Dermis blood vessel endothelial cell (primary cell): ENCODE data around the gene H2AZ1. TPM values are rescaled to one million over a fixed set of nuclear protein-coding genes. Genes with fewer than 3 reads are reported as not detected.
A peak's percentile ranks its signal among the peaks of the same experiment; 100 is the strongest.

ENCODE experiments used
- DNase-seq: peaks from one replicate; pipeline ENCODE4 v3.0.0; 2010
- total RNA-seq: library from RNA; depleted of rRNA; stranded (reverse); fragments of >200 nt; gene quantifications from 2 replicates; pipeline ENCODE4 v1.2.3, GENCODE V29; 2014

H2AZ1 gene
- total RNA-seq, 1 donor from 2014 or later: 303 TPM

DNA sequence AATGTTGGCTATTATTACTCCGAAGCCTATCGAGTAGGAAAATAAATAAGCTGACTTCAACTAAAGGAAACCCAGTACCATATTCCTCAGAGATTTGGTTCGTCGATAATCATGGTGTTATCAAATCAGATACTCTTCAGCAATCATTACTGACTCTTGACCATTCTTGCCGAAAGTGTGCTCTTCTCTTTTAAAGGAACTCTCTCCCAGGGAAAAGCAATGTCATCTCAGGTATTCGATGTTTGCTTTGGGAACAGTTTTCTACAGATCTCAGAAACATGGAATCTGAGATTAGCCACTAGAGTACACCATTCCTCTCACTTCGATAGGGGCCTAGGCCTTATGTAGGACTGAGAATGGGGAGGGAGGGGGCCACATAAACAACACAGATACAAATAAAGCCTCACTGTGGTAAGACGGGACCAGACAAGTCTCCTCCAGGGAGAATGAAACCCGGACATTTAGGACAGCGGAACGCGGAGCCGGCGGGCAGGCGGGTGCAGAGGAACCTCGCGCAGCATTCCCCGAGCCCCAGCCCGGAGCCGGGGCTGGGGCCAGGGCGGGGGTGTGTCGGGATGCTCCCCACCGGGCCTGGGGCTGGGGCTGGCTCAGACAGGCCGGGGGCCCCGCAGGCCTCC lies 4.2 kb downstream of the H2AZ1 start:
- peak; percentile 45 for DNase-seq

DNA sequence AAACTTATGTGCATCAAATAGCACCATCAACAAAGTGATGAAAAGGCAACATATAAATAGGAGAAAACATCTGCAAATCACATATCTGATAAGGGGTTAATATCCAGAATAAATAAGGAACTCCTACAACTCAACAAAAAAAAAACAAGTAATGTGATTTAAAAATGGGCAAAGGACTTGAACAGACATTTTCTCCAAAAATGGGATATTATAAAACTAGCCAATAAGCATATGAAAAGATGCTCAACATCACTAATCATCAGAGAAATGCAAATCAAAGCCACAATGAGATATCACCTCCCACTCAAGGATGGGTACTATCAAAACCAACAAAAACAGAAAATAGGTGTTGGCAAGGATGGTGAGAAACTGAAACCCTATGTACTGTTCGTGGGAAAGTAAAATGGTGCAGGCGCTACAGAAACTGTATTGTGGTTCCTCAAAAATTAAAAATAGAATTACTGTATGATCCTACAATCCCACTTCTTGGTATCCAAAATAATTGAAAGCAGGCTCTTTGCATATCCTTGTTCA lies 6.1 kb downstream of the H2AZ1 start:
- DNase-seq: no peak

DNA sequence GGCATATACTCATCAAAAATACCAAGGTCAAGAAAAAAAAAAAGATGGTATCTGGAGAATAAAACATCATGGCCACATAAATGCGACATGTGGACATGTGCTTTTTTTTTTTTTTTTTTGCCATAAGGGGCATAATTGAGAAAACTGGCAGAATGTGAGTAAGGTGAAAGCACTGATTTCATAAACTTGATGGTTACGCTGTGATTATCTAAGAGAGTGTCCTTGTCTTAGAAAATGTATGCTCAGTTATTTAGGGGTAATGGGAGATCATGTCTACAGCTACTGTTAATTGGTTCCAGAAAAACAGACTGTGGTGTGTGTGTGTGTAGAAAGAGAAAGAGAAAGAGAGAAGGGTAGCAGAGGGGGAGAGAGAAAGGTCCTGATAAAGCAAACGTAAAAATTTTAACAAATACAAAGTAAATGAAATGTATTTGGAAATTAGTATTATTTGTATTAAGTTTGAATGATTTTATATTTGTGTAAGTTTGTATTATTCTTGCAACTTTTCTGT lies 11.8 kb downstream of the H2AZ1 start:
- DNase-seq: no peak

DNA sequence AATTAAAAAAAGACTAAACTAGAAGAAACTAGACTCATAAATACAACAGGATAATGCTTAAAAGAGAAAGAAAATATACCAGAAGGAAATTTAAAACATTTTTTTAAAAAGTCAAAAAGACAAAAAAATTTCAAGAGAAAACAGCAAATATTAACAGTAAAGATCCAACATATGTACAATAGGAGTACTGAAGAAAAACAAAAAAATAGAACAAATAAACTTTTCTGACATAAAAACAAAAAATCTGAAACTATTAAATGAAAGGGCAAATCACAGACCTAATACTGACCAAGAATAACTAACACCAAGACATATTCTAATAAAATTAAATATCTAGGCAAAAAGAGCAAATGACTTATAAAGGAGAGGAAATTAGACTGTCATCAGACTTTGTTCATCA lies 15.2 kb downstream of the H2AZ1 start:
- no peak for DNase-seq

- DNase-seq: no peak
Measured at GRCh38 chr4:99927566-99927965, 22.5 kb downstream of the H2AZ1 start.

DNA sequence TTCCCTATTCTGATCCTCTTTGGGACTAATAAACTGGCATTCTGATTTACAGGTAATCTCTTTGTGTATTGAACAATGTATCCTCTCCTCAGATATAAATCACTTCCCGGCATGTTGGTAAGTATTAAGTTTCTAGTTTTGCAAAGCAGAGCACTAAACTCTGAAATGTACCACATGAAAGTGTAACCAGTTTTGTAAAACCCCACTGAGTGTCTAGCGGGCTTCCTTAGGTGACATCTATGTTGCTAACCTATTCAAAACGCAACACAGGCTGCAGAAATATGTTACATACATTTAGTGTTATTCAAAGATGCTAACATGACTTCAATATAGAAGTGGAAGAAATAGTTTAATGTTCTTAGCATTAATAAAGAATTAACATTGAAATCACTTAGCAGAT lies 28.9 kb downstream of the H2AZ1 start:
- no peak for DNase-seq

DNA sequence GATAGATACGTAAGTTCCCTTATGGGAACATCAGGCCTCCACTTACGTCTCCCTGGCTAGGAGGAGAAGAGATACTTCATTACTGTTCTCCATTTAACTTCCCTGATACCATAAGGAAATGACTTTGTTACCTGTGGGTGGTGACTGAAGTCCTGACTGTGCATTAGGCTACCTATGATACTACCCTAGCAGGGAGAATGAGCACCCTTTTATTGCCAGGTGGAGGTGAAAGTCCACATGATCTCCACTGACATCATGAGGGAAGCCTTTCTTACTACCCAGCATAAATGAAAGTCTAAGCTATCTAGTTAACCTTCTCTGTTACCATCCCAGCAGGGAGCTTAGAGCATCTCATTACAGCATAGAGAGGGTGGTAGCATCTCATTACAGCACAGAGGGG lies 31.4 kb downstream of the H2AZ1 start:
- no peak for DNase-seq

GRCh38 chr4:99917575-99917974 lies 32.5 kb downstream of the H2AZ1 start:
- DNase-seq: no peak

GRCh38 chr4:99915449-99915848 lies 34.6 kb downstream of the H2AZ1 start:
- DNase-seq: no peak

Other genes starting within 250 kb of the H2AZ1 start
- not detected in 2 replicates for gene DAPP1, start 133.4 kb downstream of the H2AZ1 start, total RNA-seq
- 41.2 and 43.0 TPM in 2 replicates for gene LAMTOR3, start 55.8 kb downstream of the H2AZ1 start, total RNA-seq
- gene DNAJB14, start 3.7 kb downstream of the H2AZ1 start, total RNA-seq: 59.3 and 79.0 TPM in 2 replicates
- 1.7 and 2.2 TPM in 2 replicates for gene DDIT4L, start 240.2 kb upstream of the H2AZ1 start, total RNA-seq